PC-9 (cell line): ENCODE results near the gene ZGLP1. TPM values are rescaled to one million over a fixed set of nuclear protein-coding genes. Genes with fewer than 3 reads are reported as not detected.
A peak's percentile ranks its signal among the peaks of the same experiment; 100 is the strongest.

Experiments
- BruUV-seq: library from RNA; stranded (reverse); fragments of 400-500 nt; replicated peaks from 2 replicates; lab custom pipeline; 2021; lab: Mats Ljungman, UMichigan
- CTCF ChIA-PET: fragments of 300-600 bp; sonication (Branson Sonifier 250); formaldehyde crosslinking; loops from one replicate; lab custom pipeline; 2022; ENCODE audit warnings: antibody characterized with exemption; lab: Charles Lee
- POLR2A ChIA-PET: fragments of 300-600 bp; sonication (Branson Sonifier 250); formaldehyde crosslinking; loops from one replicate; lab custom pipeline; 2022; ENCODE audit warnings: antibody characterized with exemption; ENCODE audit not compliant: unreplicated experiment; lab: Charles Lee
- DNase-seq, 2 experiments: peaks; one replicate each; pipeline versions ENCODE4 v3.0.0 to v3.0.0-alpha.2; 2015 to 2022; ENCODE audit warnings: mixed read lengths in 1 of 2
- H2AFZ ChIP-seq: fragments of 200-600 bp; sonication (generic); 2 replicates; pipeline ENCODE4 v1.8.1; 2017; ENCODE audit warnings: antibody characterized with exemption
- H3F3A ChIP-seq: fragments of 200-600 bp; sonication (generic); 2 replicates; pipeline ENCODE4 v1.8.1; 2017; ENCODE audit warnings: antibody characterized with exemption, mild to moderate bottlenecking, low read depth; ENCODE audit not compliant: insufficient read depth
- H3K27ac ChIP-seq: fragments of 200-600 bp; sonication (generic); 2 replicates; pipeline ENCODE4 v1.6.1; 2016; ENCODE audit warnings: mixed run types
- H3K27me3 ChIP-seq: fragments of 200-600 bp; sonication (generic); 2 replicates; pipeline ENCODE4 v1.6.1; 2016; ENCODE audit warnings: low read depth, mixed run types; ENCODE audit not compliant: insufficient read depth
- H3K36me3 ChIP-seq: fragments of 200-600 bp; sonication (generic); 2 replicates; pipeline ENCODE4 v1.6.1; 2016; ENCODE audit warnings: low read depth, mixed run types
- H3K4me1 ChIP-seq: fragments of 200-600 bp; sonication (generic); replicated peaks from 2 replicates; pipeline ENCODE4 v1.6.1; 2016; ENCODE audit warnings: mixed run types; ENCODE audit not compliant: insufficient read depth
- H3K4me2 ChIP-seq: fragments of 200-600 bp; sonication (generic); 2 replicates; pipeline ENCODE4 v1.6.1; 2017; ENCODE audit warnings: mixed run types
- H3K4me3 ChIP-seq: fragments of 200-600 bp; sonication (generic); 2 replicates; pipeline ENCODE4 v1.6.1; 2016; ENCODE audit warnings: mixed run types
- H3K79me2 ChIP-seq: fragments of 200-600 bp; sonication (generic); 2 replicates; pipeline ENCODE4 v1.6.1; 2017; ENCODE audit warnings: low read depth, mixed run types
- H3K9me2 ChIP-seq: fragments of 200-600 bp; sonication (generic); 2 replicates; pipeline ENCODE4 v1.8.1; 2017; ENCODE audit warnings: mild to moderate bottlenecking; ENCODE audit not compliant: insufficient read depth
- H3K9me3 ChIP-seq: fragments of 200-600 bp; sonication (generic); 2 replicates; pipeline ENCODE4 v1.8.1; 2016; ENCODE audit warnings: low read depth; ENCODE audit not compliant: insufficient read depth
- H4K20me1 ChIP-seq: fragments of 200-600 bp; sonication (generic); 2 replicates; pipeline ENCODE4 v1.8.1; 2017; ENCODE audit not compliant: insufficient read depth
- EZH2 ChIP-seq: fragments of 200-600 bp; sonication (generic); IDR thresholded peaks from 2 replicates; pipeline ENCODE4 v1.8.0; 2017; ENCODE audit warnings: antibody characterized with exemption, low read depth
- intact Hi-C: fragments of 100-400 bp; cut with micrococcal nuclease; formaldehyde crosslinking; loops from one replicate; pipeline ENCODE4 v1.10.0; 2022; ENCODE audit not compliant: unreplicated experiment
- total RNA-seq: library from RNA; stranded (reverse); gene quantifications from 2 replicates; pipeline ENCODE4 v1.2.3, GENCODE V29; 2021
- TF ChIP-seq, protein P1 (sequence below): fragments of 200-600 bp; sonication (generic); conservative IDR thresholded peaks from 2 replicates; pipeline ENCODE4 v1.6.1; 2017; ENCODE audit warnings: mixed run types, antibody characterized with exemption, mild to moderate bottlenecking, moderate library complexity

ZGLP1 gene
- total RNA-seq, 1 experiment from 2014 or later: 7.5 TPM

DNA sequence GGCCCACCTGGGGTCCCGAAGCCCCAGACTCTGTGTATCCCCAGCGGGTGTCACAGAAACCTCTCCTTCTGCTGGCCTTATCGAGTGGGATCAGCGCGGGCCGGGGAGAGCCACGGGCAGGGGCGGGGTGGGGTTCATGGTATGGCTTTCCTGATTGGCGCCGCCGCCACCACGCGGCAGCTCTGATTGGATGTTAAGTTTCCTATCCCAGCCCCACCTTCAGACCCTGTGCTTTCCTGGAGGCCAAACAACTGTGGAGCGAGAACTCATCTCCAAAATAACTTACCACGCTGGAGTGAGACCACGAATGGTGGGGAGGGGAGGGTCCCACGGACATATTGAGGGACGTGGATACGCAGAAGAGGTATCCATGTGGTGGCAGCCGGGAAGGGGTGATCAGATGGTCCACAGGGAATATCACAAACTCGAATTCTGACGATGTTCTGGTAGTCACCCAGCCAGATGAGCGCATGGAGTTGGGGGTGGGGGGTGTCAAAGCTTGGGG is 20.9 kb downstream of the ZGLP1 start:
- H3F3A ChIP-seq: peaks cover 18% of the 10 kb centered on the region; the same call in 1 of the 2 replicates
- no peaks in the 10 kb centered on the region for H4K20me1 ChIP-seq
- TF ChIP-seq, protein P1, sequence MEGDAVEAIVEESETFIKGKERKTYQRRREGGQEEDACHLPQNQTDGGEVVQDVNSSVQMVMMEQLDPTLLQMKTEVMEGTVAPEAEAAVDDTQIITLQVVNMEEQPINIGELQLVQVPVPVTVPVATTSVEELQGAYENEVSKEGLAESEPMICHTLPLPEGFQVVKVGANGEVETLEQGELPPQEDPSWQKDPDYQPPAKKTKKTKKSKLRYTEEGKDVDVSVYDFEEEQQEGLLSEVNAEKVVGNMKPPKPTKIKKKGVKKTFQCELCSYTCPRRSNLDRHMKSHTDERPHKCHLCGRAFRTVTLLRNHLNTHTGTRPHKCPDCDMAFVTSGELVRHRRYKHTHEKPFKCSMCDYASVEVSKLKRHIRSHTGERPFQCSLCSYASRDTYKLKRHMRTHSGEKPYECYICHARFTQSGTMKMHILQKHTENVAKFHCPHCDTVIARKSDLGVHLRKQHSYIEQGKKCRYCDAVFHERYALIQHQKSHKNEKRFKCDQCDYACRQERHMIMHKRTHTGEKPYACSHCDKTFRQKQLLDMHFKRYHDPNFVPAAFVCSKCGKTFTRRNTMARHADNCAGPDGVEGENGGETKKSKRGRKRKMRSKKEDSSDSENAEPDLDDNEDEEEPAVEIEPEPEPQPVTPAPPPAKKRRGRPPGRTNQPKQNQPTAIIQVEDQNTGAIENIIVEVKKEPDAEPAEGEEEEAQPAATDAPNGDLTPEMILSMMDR: no peak
- no peak for TF ChIP-seq EZH2
- ChIA-PET POLR2A (interaction anchor here (1.0 to 1.9 kb wide), 4 partner anchors 9 to 46 kb away, joined by 3 to 9 read pairs (median 6); partner anchors contain the start of gene ICAM1), CTCF (interaction anchor here (0.6 to 1.0 kb wide), 4 partner anchors 18 to 1876 kb away, joined by 3 to 4 read pairs (median 3); partner anchors contain the start of genes ICAM1 and MARCHF2)
- no peaks in the 10 kb centered on the region for H3K9me3 ChIP-seq
- H3K4me2 ChIP-seq: peak overlapping the region; percentile 97
- TSS peak; percentile 67 for BruUV-seq
- H3K36me3 ChIP-seq: peaks cover 9% of the 10 kb centered on the region; the same call in 1 of the 2 replicates
- no peaks in the 10 kb centered on the region for H3K9me2 ChIP-seq
- no peaks in the 10 kb centered on the region for H3K27me3 ChIP-seq
- H3K4me1 ChIP-seq: peaks cover 20% of the 10 kb centered on the region
- H3K4me3 ChIP-seq: peak overlapping the region; percentile 78
- H2AFZ ChIP-seq: peak overlapping the region; percentile 89
- no peaks in the 10 kb centered on the region for H3K79me2 ChIP-seq
- DNase-seq: peak; percentile 71 to 77
- intact Hi-C loops: no loop called here
- H3K27ac ChIP-seq: 0 out of 2 replicates have a peak overlapping the region, but pooled peaks have one; percentile 28

DNA sequence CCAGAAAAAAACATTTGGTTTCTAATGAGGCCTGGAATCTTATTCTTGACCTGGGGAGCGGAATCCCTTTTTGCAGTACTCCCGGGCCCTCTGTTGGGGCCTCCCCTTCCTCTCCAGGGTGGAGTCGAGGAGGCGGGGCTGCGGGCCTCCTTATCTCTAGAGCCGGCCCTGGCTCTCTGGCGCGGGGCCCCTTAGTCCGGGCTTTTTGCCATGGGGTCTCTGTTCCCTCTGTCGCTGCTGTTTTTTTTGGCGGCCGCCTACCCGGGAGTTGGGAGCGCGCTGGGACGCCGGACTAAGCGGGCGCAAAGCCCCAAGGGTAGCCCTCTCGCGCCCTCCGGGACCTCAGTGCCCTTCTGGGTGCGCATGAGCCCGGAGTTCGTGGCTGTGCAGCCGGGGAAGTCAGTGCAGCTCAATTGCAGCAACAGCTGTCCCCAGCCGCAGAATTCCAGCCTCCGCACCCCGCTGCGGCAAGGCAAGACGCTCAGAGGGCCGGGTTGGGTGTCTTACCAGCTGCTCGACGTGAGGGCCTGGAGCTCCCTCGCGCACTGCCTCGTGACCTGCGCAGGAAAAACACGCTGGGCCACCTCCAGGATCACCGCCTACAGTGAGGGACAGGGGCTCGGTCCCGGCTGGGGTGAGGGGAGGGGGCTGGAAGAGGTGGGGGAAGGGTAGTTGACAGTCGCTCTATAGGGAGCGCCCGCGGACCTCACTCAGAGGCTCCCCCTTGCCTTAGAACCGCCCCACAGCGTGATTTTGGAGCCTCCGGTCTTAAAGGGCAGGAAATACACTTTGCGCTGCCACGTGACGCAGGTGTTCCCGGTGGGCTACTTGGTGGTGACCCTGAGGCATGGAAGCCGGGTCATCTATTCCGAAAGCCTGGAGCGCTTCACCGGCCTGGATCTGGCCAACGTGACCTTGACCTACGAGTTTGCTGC is 22.5 kb downstream of the ZGLP1 start, which contains the start of gene ICAM4:
TSS of gene ICAM4 (plus strand) at position 153 of the 935 bp plus-strand sequence. CDS start at position 211, 58 bp downstream.
- Histone ChIP-seq H3K27ac (no peak within 1 kb of the TSS), H3K9me2 (no peaks in the 10 kb centered on the region), H3K27me3 (no peaks in the 10 kb centered on the region), H3K79me2 (no peaks in the 10 kb centered on the region), H2AFZ (no peak within 1 kb of the TSS), H3K4me3 (no peak within 1 kb of the TSS), H3K4me1 (peaks cover 36% of the 10 kb centered on the region), H3K9me3 (no peaks in the 10 kb centered on the region), H4K20me1 (no peaks in the 10 kb centered on the region), H3K4me2 (no peak within 1 kb of the TSS), H3F3A (peaks cover 28% of the 10 kb centered on the region), H3K36me3 (peaks cover 9% of the 10 kb centered on the region; the same call in 1 of the 2 replicates)
- ChIA-PET CTCF (interaction anchor here (0.7 kb wide), 1 partner anchor 18 kb away, joined by 3 read pairs; no protein-coding TSS in a partner anchor), POLR2A (interaction anchor here (0.6 kb wide), 2 partner anchors 8 to 47 kb away, joined by 3 to 14 read pairs; no protein-coding TSS in a partner anchor)
- no TSS peak for BruUV-seq
- no peak for TF ChIP-seq EZH2
- TF ChIP-seq, protein P1: no peak
- no peak for DNase-seq
- intact Hi-C loops: no loop called here

DNA sequence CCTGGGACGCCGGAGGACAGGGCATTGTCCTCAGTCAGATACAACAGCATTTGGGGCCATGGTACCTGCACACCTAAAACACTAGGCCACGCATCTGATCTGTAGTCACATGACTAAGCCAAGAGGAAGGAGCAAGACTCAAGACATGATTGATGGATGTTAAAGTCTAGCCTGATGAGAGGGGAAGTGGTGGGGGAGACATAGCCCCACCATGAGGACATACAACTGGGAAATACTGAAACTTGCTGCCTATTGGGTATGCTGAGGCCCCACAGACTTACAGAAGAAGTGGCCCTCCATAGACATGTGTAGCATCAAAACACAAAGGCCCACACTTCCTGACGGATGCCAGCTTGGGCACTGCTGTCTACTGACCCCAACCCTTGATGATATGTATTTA is 24.2 kb downstream of the ZGLP1 start:
- intact Hi-C loops: no loop called here
- peaks cover 25% of the 10 kb centered on the region for H3K4me1 ChIP-seq
- no TSS peak for BruUV-seq
- no peak overlapping the region for H3K27ac ChIP-seq
- no peaks in the 10 kb centered on the region for H3K9me2 ChIP-seq
- CTCF ChIA-PET: no interaction called here
- TF ChIP-seq EZH2: no peak
- TF ChIP-seq, protein P1: no peak
- no peak overlapping the region for H3K4me3 ChIP-seq
- H4K20me1 ChIP-seq: no peaks in the 10 kb centered on the region
- H3K79me2 ChIP-seq: no peaks in the 10 kb centered on the region
- H3K36me3 ChIP-seq: peaks cover 9% of the 10 kb centered on the region; the same call in 1 of the 2 replicates
- peaks cover 33% of the 10 kb centered on the region for H3F3A ChIP-seq
- no peak for DNase-seq
- no peaks in the 10 kb centered on the region for H3K27me3 ChIP-seq
- H2AFZ ChIP-seq: no peak overlapping the region
- H3K4me2 ChIP-seq: no peak overlapping the region
- no peaks in the 10 kb centered on the region for H3K9me3 ChIP-seq
- POLR2A ChIA-PET: interaction anchor here (0.6 kb wide), 2 partner anchors 116 to 1861 kb away, joined by 4 to 11 read pairs; no protein-coding TSS in a partner anchor
